ENCODE data around the gene CCDC194. TPM values are rescaled to one million over a fixed set of nuclear protein-coding genes. Genes with fewer than 3 reads are reported as not detected.
A peak's percentile ranks its signal among the peaks of the same experiment; 100 is the strongest.

The CCDC194 gene
- total RNA-seq, 1 donor: not detected

GRCh38 chr19:17389957-17390664, 3.9 kb downstream of the CCDC194 start:
- H3K36me3 ChIP-seq (ENCODE audit: insufficient read depth, low read length): no peaks in the 10 kb centered on the region
- H3K27ac ChIP-seq (ENCODE audit: low read depth, low read length): no peak overlapping the region
- no peak for TF ChIP-seq CTCF (IDR thresholded peaks at IDR 0.05; ENCODE audit: extremely low read depth, low read depth, low read length)
- H3K4me3 ChIP-seq (ENCODE audit: insufficient read depth, low read length): peak overlapping the region; percentile 69
- no peaks in the 10 kb centered on the region for H3K9me3 ChIP-seq (ENCODE audit: low read depth, low read length)
- peaks cover 9% of the 10 kb centered on the region for H3K4me1 ChIP-seq (ENCODE audit: insufficient read depth, low read length)
- peaks cover 21% of the 10 kb centered on the region for H3K27me3 ChIP-seq (ENCODE audit: insufficient read depth, low read length)
- no peaks in the 10 kb centered on the region for H4K20me1 ChIP-seq (ENCODE audit: insufficient read depth, low read length)
- H2AFZ ChIP-seq (ENCODE audit: low read length): peak overlapping the region; percentile 89
- DNase-seq (ENCODE audit: insufficient read length, low spot score, missing footprints): peak; percentile 43
- no peaks in the 10 kb centered on the region for H3K79me2 ChIP-seq (ENCODE audit: insufficient read depth, low read length)
- peak overlapping the region; percentile 92 for H3K4me2 ChIP-seq (ENCODE audit: insufficient read depth, low read length)

- no peaks in the 10 kb centered on the region for H3K9me3 ChIP-seq (ENCODE audit: low read depth, low read length)
- TF ChIP-seq CTCF (IDR thresholded peaks at IDR 0.05; ENCODE audit: extremely low read depth, low read depth, low read length): no peak
- H3K79me2 ChIP-seq (ENCODE audit: insufficient read depth, low read length): no peaks in the 10 kb centered on the region
- H4K20me1 ChIP-seq (ENCODE audit: insufficient read depth, low read length): no peaks in the 10 kb centered on the region
- no peak overlapping the region for H3K4me3 ChIP-seq (ENCODE audit: insufficient read depth, low read length)
- H3K4me1 ChIP-seq (ENCODE audit: insufficient read depth, low read length): peaks cover 9% of the 10 kb centered on the region
- no peak overlapping the region for H3K4me2 ChIP-seq (ENCODE audit: insufficient read depth, low read length)
- H2AFZ ChIP-seq (ENCODE audit: low read length): no peak overlapping the region
- H3K27me3 ChIP-seq (ENCODE audit: insufficient read depth, low read length): peaks cover 19% of the 10 kb centered on the region
- no peak overlapping the region for H3K27ac ChIP-seq (ENCODE audit: low read depth, low read length)
- no peaks in the 10 kb centered on the region for H3K36me3 ChIP-seq (ENCODE audit: insufficient read depth, low read length)
- peak; percentile 50 for DNase-seq (ENCODE audit: insufficient read length, low spot score, missing footprints)
Measured at GRCh38 chr19:17389288-17389687, 4.7 kb downstream of the CCDC194 start.

- Histone ChIP-seq H2AFZ (ENCODE audit: low read length) (no peak overlapping the region), H3K36me3 (ENCODE audit: insufficient read depth, low read length) (no peaks in the 10 kb centered on the region), H4K20me1 (ENCODE audit: insufficient read depth, low read length) (no peaks in the 10 kb centered on the region)
Measured at GRCh38 chr19:17385878-17386611, 8.0 kb downstream of the CCDC194 start.

More at GRCh38 chr19:17385878-17386611, 8.0 kb downstream of the CCDC194 start:
- Histone ChIP-seq H3K9me3 (ENCODE audit: low read depth, low read length) (no peaks in the 10 kb centered on the region), H3K27ac (ENCODE audit: low read depth, low read length) (no peak overlapping the region), H3K4me2 (ENCODE audit: insufficient read depth, low read length) (no peak overlapping the region), H3K4me1 (ENCODE audit: insufficient read depth, low read length) (peaks cover 9% of the 10 kb centered on the region), H3K4me3 (ENCODE audit: insufficient read depth, low read length) (no peak overlapping the region), H3K79me2 (ENCODE audit: insufficient read depth, low read length) (no peaks in the 10 kb centered on the region), H3K27me3 (ENCODE audit: insufficient read depth, low read length) (peaks cover 4% of the 10 kb centered on the region)
- TF ChIP-seq CTCF (IDR thresholded peaks at IDR 0.05; ENCODE audit: extremely low read depth, low read depth, low read length): peak; percentile 88
- peak; percentile 94 for DNase-seq (ENCODE audit: insufficient read length, low spot score, missing footprints)
